Measurements from ENCODE around the gene SMIM5.

DNA sequence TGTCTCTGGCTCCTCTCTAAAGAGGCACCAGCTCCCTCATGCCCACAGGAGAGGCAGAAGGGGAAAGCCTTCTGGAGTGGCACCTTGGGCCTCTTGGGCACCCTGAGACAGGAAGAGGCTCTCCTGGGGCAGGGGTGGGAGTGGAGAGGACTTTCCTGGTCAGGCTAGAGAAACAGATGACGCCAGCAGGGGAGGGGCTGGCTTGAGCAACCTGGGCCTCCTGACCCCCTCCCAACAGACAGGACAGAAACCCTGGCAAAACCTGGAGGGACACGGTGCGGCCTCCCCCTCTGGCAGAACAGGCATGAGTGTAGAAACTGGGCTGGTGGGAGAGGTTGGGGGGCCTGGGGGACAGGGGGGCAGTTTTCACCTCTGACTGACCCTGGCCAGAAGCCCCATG, 6.1 kb downstream of the SMIM5 start:
- TF ChIP-seq, protein P1, sequence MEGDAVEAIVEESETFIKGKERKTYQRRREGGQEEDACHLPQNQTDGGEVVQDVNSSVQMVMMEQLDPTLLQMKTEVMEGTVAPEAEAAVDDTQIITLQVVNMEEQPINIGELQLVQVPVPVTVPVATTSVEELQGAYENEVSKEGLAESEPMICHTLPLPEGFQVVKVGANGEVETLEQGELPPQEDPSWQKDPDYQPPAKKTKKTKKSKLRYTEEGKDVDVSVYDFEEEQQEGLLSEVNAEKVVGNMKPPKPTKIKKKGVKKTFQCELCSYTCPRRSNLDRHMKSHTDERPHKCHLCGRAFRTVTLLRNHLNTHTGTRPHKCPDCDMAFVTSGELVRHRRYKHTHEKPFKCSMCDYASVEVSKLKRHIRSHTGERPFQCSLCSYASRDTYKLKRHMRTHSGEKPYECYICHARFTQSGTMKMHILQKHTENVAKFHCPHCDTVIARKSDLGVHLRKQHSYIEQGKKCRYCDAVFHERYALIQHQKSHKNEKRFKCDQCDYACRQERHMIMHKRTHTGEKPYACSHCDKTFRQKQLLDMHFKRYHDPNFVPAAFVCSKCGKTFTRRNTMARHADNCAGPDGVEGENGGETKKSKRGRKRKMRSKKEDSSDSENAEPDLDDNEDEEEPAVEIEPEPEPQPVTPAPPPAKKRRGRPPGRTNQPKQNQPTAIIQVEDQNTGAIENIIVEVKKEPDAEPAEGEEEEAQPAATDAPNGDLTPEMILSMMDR (IDR thresholded peaks at IDR 0.05): no peak
- TF ChIP-seq POLR2A (IDR thresholded peaks at IDR 0.05) (no peak), POLR2AphosphoS5 (IDR thresholded peaks at IDR 0.05) (no peak), EP300 (IDR thresholded peaks at IDR 0.05) (no peak)
